HG02642 (cell line): ENCODE data around the gene DNAH3.
"Not testable (repeated sequence)": the region's sequence is repeated elsewhere in the genome, so short reads cannot be mapped to it uniquely, and the experiment has no call there.

Source experiments
- ATAC-seq: cut with Tn5 transposase; IDR thresholded peaks from one replicate; pipeline ENCODE4 v1.9.1; 2021; ENCODE audit warnings: mild to moderate bottlenecking; ENCODE audit not compliant: unreplicated experiment, poor library complexity

DNAH3 gene

GRCh38 chr16:20948444-20948843 lies 202.2 kb downstream of the DNAH3 start:
- ATAC-seq: no peak

DNA sequence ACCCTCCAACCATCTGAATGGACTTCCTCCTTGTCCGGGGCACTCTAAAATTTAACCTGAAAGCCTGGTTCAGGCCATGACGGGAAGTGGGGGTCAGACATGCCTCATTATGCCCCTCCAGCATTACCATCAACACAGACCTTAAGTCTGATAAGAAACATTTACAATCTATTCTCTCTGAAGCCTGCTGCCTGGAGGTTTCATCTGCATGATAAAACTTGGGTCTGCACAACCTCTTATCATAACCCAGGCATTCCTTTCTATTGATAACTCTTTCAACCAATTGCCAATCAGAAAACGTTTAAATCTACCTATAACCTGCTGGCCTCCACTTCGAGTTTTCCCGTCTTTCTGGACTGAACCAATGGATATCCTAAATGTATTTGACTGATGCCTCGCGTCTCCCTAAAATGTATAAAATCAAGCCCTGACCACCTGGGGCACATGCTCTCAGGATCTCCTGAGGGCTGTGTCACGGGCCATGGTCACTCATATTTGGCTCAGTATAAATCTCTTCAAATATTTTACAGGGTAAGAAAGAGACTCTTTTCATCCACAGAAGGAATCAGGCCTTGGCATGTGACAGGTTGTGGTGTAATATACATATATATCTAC lies 204.5 kb downstream of the DNAH3 start:
- ATAC-seq: no peak

DNA sequence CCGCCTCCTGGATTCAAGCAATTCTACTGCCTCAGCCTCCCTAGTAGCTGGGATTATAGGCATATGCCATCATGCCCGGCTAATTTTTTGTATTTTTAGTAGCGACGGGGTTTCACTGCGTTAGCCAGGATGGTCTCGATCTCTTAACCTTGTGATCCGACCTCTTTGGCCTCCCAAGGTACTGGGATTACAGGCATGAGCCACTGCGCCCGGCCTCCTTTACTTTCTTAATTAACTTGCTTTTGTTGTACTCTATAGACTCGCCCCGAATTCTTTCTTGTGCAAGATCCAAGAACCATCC lies 205.1 kb downstream of the DNAH3 start:
- not testable (repeated sequence) for ATAC-seq

DNA sequence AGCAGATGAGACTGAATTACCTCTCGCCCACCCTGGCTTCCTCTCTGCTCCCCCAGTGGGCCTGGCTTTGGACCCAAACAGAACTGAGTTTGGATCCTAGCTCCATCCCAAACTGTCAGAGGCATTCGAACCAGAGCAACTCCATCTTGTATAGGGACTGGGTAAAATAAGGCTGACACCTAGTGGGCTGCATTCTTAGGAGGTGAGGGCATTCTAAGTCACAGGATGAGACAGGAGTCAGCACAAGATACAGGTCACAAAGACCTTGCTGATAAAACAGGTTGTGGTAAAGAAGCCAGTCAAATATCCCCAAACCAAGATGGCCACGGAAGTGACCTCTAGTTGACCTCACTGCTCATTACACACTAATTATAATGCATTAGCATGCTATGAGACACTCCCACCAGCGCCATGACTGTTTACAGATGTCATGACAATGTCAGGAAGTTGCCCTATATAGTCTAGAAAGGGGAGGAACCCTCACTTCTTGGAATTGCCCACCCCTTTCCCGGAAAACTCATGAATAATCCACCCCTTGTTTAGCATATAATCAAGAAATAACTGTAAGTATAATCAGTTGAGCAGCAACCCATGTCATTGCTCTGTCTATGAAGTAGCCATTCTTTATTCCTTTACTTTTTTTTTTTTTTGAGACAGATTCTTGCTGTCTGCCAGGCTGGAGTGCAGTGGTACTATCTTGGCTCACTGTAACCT lies 205.6 kb downstream of the DNAH3 start:
- no peak for ATAC-seq

- no peak for ATAC-seq
Observed at GRCh38 chr16:20942256-20942655, 208.4 kb downstream of the DNAH3 start.

GRCh38 chr16:20941636-20941926 lies 209.1 kb downstream of the DNAH3 start:
- ATAC-seq: no peak

GRCh38 chr16:20940871-20941635 lies 209.6 kb downstream of the DNAH3 start:
- ATAC-seq: no peak

- ATAC-seq: no peak
Observed at GRCh38 chr16:20939611-20940010, 211.0 kb downstream of the DNAH3 start.

- no peak for ATAC-seq
Observed at GRCh38 chr16:20938426-20938825, 212.2 kb downstream of the DNAH3 start.

DNA sequence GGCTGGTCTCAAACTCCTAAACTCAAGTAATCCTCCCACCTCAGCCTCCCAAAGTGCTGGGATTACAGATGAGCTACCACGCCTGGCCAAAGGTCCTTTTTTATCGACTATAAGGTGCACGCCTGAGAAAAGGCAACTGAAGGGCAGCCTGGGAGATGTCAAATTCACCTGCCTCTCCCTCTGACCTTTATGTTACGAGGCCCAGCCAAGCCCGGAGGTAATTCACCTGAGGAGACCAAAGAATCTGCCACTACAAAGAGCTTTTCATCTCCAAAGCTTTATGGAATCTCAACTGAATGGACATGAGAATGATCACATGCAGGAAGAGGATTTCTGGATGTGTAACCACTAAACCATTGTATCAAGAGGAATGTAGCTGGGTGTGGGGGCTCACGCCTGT lies 212.9 kb downstream of the DNAH3 start:
- no peak for ATAC-seq

DNA sequence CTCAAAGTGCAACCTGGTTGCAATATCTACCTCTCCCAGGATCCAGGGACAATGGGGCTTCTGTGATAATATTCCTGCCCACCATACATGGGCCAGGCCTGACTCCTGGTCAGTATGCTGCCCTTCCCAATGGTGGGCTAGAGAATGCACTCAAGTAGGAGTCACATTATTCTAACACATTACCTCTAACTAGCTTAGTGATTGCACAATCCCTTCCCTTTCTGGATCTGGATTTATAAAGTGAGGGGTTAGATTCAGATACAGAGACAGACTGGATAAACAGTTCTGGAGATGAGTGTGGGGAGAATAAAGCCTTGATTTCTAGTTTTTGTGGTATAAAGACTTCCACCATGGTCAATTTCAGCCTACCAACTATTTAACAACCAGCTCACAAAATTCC lies 217.1 kb downstream of the DNAH3 start:
- no peak for ATAC-seq

DNA sequence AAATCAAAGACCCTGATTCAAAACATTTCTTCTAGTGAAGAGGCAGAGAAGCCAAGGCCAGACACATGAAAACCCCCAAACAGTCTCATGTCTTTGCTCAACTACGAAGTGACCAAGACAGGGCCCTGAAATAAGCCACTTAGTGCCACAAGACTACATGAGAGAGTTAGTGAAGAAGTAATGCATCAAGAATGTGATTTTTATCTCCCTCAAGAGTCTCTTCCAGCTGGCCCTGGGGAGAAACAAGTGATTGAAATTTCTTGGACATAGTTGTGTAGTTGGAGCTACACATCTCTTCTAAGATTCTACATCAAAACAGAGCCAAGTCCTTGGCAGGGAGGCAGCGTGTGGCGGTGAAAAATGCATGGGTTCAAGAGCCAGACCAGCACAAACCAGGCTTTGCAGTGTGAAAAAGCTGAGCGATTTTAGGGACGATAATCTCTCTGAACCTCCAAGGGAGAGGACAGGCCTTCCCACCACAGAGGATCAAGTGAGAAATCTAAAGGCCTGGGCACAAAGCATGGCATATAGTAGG lies 219.5 kb downstream of the DNAH3 start:
- no peak for ATAC-seq

DNA sequence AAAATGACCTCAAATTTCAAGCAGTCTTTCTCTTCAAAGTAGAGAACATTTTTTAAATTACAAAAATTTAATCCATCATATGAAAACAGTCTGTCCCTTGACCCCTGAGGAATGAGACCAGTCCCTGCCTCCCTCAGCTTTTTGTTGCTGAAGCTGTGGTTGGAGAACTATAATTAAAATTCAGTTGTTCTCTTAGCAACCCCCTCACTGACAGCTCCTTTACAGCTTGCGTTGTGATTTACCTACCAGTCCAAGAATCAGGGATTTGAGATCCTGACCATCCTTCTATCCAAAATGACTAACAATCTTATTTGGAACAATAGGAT lies 220.3 kb downstream of the DNAH3 start:
- ATAC-seq: no peak

- not testable (repeated sequence) for ATAC-seq
Observed at GRCh38 chr16:20929676-20930364, 220.8 kb downstream of the DNAH3 start.

- no peak for ATAC-seq
Observed at GRCh38 chr16:20928774-20929411, 221.8 kb downstream of the DNAH3 start.

- no peak for ATAC-seq
Observed at GRCh38 chr16:20925751-20926150, 224.9 kb downstream of the DNAH3 start.

GRCh38 chr16:20923876-20924275 lies 226.8 kb downstream of the DNAH3 start:
- ATAC-seq: no peak

GRCh38 chr16:20920799-20921198 lies 229.8 kb downstream of the DNAH3 start:
- ATAC-seq: no peak

GRCh38 chr16:20920091-20920490 lies 230.6 kb downstream of the DNAH3 start:
- no peak for ATAC-seq

GRCh38 chr16:20918486-20919239 lies 232.0 kb downstream of the DNAH3 start:
- no peak for ATAC-seq
